Suprapubic skin (tissue), 3 donors: ENCODE results near the gene SLC36A2.

Source experiments
- POLR2AphosphoS5 ChIP-seq, 3 donors: sonication (generic); formaldehyde crosslinking; IDR thresholded peaks; one replicate each; pipeline ENCODE4 v1.6.1; 2017; ENCODE audit warnings: antibody characterized with exemption in 3 of 3
- TF ChIP-seq, protein P1 (sequence below), 2 donors: fragments of 200-600 bp in 1 of 2; fragments of 450-650 bp in 1 of 2; sonication (generic) in 1 of 2; IDR thresholded peaks; one replicate each; pipeline ENCODE4 v1.5.1; 2016 to 2019; ENCODE audit warnings: antibody characterized with exemption in 2 of 2, mild to moderate bottlenecking in 1 of 2, moderate library complexity in 1 of 2

GRCh38 chr5:151286246-151286645 lies 61.1 kb downstream of the SLC36A2 start:
- TF ChIP-seq POLR2AphosphoS5 (IDR thresholded peaks at IDR 0.05), result no peak
- TF ChIP-seq, protein P1, sequence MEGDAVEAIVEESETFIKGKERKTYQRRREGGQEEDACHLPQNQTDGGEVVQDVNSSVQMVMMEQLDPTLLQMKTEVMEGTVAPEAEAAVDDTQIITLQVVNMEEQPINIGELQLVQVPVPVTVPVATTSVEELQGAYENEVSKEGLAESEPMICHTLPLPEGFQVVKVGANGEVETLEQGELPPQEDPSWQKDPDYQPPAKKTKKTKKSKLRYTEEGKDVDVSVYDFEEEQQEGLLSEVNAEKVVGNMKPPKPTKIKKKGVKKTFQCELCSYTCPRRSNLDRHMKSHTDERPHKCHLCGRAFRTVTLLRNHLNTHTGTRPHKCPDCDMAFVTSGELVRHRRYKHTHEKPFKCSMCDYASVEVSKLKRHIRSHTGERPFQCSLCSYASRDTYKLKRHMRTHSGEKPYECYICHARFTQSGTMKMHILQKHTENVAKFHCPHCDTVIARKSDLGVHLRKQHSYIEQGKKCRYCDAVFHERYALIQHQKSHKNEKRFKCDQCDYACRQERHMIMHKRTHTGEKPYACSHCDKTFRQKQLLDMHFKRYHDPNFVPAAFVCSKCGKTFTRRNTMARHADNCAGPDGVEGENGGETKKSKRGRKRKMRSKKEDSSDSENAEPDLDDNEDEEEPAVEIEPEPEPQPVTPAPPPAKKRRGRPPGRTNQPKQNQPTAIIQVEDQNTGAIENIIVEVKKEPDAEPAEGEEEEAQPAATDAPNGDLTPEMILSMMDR (IDR thresholded peaks at IDR 0.05), result no peak
